Measurements from ENCODE around the gene NAA35.
"Not testable (repeated sequence)": the region's sequence is repeated elsewhere in the genome, so short reads cannot be mapped to it uniquely, and the experiment has no call there.

The NAA35 gene

DNA sequence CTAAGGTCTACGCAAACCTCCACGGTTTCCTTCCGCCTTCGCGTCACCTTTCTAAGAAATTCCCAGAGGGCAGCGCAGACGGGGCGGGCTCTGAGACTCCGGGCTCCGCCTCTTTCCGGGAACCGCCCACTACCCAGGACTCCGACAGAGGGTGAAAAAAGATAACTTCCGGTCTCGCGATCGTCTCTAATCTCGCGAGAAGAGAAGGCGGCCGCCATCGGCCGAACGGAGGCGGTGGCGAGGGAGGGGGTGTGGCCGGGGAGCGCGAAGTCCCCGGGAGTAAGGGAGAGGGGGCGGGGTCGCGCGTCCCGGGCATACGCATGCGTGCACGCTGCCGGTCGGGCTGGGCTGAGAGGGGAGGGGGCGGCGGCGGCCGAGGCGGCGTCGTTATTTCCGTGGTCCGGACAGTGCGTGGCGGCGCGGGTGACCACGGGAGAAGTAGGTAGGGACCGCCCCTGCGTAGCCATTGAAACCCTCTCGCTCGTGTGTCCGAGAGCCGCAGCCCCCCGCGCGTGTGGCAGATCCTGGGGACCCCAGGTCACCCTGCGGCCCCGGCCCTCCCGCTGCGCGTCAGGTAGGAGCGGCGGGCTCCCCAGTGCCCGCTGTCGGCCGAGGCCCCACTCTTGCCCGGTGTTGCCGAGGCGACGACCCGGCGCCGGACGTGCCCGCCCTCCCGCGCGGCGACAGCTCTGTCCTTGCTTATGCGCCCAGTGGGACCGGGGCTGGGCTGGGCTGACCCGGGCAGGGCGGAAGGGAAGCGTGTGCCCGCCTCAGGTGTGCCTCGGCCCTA, at the start of gene NAA35:
Gene NAA35, plus strand, starts transcription at position 315 of the 790 bp plus-strand sequence. CDS start 1,014 bp downstream, outside the sequence.
- peak; percentile 83 to 90 for DNase-seq

DNA sequence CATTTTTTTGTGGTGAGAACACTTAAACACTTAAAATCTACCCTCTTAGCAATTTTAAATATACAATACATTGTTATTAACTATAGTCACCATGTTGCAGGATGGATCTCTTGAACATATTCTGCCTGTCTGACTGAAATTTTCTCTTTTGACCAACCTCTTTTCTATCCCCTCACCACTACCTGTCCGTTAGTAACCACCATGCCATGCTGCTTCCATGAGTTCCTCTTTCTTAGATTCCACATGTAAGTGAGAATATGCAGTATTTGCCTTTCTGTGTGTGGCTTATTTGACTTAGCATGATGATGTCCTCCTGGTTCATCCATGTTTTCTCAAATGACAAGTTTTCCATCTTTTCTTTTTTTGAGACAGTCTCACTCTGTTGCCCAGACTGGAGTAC, 48.5 kb upstream of the NAA35 start:
- DNase-seq, result no peak

DNA sequence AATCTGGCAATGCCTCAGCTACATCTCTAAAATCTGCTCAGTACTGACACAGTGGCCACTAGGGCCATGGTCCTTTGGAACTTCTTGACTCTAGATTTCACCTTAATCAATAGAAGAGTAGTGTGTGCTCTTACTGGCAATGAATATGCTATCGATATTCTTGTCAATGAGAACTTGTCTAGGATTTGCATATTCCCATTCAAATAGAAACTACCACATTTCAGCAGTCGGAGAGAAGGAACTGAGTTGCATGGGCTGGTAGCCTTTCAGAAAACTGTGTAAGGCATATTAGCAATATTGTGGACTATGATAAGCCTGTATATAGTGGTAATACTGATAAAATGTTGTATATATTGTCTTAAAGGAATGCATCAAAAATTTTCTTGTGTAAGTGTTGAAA, 45.3 kb upstream of the NAA35 start:
- DNase-seq, result no peak

DNA sequence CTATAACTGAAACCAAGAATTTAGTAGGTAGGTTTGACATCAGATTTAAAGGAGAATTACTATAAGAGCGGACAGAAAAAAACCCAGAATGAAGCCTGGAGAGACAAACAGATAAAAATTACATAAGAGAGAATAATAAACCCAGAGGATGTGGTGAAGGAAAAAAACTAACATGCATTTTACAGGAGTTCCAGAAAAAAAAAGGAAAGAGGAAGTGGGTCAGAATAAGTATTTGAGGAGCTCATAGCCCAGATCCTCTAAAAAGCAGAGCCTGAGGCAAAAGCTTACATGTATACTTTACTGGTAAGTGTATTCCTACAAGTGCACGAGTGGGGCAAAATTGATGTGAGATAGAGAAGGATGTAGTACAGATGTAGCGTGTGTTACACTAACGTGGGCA, 43.1 kb upstream of the NAA35 start:
- DNase-seq, result no peak

DNA sequence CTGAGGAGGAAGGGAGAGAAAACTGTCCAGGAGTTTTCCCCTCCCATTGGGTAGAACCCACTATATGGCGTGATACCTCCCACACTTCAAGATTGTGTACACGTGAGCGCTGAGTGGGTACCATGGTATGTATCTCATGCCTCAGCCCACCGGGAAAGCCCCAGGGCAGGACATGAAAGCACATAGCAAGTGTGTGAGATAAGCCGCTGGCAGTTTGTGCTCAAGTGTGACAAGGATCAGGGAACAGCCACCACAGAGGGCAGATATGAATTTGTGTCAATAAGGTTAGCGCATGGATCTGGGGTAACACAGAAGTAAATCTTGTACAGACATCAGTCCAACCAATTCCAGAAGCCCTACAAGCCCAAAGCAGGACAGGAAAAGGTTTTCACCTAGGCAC, 42.6 kb upstream of the NAA35 start:
- DNase-seq, result no peak

DNA sequence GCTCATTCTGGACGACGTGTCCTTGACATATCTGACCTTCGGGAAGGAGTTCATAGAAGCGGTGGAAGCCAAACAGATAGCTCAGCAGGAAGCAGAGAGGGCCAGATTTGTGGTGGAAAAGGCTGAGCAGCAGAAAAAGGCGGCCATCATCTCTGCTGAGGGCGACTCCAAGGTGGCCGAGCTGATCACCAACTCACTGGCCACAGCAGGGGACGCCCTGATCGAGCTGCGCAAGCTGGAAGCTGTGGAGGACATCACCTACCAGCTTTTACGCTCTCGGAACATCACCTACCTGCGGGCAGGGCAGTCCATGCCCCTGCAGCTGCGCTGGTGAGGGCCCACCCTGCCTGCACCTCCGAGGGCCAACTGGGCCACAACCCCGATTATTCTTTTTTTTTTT, 41.6 kb upstream of the NAA35 start:
- DNase-seq, result no peak

DNA sequence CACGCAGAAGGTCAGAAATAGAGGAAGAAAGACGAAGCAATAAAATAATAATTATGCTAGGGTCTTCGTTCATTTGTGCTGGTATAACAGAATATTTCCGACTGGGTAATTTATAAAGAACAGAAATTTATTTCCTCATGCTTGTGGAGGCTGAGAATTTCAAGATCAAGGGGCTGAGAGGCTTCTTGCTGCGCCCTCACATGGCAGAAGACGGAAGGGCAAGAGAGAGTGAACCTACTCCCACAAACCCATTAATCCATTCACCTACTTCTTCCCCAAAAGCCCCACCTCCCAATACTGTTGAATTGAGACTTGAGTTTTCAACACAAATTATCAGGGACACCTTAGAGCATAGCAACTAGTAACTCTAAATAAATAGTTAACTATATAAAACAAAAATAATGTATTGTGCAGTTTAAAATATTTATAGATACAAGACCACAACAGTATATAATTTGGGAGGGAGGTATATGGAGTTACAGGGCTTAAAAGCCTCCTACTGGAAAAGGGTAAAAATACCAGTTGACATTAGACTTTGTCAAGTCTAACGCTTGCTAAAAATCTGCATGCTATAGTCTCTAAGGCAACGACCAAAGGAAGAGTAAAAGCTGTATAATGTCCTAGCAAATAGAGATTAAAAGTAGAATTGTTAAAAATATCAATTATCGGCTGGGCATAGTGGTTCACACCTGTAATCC, 40.3 kb upstream of the NAA35 start:
- no peak for DNase-seq

DNA sequence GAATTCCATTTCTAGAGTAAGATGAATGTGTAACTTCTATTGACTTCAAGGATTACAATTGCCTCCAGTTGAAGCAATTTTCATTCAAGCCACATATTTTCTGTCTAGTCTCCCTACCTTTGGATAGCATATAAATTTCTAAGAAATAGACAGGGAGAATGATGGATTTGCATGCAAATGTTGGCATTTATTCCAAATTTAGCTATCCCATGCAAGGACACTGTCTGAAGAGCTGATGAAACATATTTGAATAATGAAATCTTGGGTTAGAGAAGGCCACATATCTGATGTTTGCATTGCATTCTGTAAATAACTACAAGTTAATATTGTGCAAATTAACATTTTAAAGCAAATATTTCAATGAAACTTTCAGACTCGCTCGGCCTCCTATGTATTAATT, 36.0 kb upstream of the NAA35 start:
- DNase-seq, result no peak

DNA sequence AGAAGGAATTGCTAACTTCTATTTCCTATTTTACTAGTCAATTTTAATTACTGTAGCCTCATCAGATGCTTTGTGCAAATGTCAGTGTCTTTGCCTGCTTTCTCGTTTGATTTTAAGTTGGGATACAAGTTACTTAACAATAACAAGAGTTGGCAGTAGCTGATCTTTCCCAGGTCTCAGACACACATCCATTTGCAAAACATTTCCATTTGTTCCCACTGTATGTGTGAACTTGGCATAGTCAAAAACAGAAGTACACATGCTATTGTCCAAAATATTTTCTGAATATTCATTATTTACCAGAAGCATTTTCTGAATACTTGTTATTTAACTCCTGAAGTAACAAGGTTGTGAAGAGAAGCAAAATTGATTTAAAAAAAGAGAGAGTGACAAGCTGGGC, 35.0 kb upstream of the NAA35 start:
- DNase-seq, result no peak

DNA sequence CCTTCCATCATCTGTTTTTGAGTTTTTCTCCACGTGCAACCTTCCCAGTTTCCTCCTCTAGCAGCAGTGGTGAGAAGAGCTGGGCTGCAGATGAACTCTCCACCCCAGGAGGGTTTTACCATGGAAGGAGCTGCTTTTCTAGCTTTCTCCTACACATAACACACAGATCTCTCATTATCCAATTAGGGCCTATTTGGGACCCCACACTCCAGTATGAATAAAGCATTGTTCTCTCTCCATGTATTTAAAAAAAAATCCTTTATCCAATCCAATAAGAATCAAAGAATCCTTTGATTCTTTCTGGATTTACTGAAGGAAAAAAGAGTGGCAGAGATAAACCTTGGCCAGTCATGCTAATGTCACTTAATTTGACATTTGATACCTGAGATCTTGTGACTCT, 31.6 kb upstream of the NAA35 start:
- no peak for DNase-seq

DNA sequence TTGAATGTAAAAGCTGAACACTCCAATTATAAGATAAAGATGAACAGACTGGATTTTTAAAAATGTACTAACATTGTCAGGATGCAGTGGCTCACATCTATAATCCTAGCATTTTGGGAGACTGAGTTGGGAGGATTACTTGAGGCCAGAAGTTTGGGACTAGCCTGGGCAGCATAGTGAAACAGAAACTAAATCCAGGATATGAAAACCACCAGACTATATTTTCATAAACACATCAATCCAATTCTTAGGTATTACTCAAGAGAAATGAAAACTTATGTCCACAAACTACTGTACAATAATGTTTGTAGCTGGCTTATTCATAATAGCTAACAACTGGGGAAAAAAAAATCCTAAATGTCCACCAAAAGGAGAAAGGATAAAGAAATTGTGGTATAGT, 26.8 kb upstream of the NAA35 start:
- DNase-seq, result no peak

DNA sequence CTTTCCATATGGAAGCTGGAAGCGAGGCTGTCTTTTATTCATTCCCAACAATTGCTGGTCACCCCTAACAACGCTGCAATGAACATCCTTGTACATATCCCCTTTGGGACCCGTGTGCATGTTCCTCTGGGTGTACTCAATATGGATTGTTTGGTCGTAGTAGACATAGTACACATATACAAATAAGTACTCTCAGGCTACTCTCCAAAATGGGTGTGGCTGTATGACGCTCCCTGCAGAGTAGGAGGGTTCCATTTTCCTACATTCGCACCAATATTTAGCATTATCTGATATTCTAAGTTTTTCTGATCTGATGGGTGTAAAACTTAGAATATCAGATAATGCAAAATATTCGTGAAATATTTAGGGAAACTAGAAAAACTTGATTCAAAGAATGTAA, 23.2 kb upstream of the NAA35 start:
- no peak for DNase-seq

DNA sequence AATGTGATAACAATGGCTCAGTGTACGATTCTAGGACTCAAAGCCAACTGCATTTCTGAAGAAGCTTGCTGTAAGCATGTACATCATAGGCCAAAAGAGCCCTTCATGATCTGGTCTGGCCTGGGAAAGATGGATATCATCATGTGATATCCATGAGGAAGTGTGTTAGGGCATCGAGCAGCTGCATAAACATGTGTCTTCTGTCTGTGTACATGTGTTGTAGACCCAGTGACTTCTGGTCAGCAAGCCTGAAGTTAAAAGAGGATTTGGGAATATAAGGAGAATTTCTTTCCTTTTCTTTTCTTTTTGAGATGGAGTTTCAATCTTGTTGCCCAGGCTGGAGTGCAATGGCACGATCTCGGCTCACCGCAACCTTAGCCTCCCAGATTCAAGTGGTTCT, 15.5 kb upstream of the NAA35 start:
- no peak for DNase-seq

DNA sequence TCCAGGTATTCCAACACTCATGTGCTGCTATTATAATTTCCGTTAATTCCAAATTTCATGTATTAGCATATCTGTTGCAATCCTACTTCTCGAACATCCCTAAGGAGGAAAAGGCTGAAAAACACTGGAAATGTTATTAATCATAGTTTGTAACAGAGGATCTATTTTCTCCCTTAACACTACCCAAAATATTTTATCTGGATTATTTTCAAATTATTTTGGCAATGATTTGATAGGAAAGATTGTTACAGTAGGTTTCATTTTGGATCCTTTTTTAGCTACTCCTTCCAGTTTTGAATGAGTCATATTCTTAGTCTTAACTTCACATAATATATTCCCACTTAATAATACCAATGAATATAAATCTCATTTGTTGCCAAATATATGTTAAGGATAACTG, 13.9 kb upstream of the NAA35 start:
- no peak for DNase-seq

DNA sequence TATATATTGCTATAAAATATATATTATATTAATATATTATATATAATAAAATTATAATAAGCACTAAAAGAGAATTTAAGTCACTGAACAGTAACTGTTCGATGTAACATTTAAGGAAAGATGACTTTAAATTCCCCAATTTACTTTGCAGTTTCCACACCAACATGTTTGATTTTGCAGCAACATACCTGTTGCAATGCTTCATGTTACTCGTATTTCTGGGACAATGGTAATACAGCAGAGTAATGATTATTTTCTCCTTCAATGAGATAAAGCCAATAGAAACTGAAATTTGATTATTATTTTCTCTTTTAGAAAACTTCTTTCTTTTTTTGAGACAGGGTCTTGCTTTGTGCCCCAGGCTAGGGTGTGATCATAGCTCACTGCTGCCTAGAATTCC, 9.5 kb upstream of the NAA35 start:
- DNase-seq, result no peak

DNA sequence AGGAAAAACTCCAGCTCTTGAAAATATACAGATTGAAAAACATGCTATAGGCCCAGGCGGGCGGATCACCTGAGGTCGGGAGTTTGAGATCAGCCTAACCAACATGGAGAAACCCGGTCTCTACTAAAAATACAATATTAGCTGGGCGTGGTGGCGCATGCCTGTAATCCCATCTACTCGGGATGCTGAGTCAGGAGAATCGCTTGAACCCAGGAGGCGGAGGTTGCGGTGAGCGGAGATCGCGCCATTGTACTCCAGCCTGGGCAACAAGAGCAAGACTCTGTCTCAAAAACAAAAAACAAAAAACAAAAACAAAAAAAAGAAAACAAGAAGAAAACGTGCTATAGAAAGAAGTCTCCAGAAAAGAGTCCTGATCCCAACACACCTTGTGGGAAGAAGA, 5.0 kb upstream of the NAA35 start:
- DNase-seq, result not testable (repeated sequence)

DNA sequence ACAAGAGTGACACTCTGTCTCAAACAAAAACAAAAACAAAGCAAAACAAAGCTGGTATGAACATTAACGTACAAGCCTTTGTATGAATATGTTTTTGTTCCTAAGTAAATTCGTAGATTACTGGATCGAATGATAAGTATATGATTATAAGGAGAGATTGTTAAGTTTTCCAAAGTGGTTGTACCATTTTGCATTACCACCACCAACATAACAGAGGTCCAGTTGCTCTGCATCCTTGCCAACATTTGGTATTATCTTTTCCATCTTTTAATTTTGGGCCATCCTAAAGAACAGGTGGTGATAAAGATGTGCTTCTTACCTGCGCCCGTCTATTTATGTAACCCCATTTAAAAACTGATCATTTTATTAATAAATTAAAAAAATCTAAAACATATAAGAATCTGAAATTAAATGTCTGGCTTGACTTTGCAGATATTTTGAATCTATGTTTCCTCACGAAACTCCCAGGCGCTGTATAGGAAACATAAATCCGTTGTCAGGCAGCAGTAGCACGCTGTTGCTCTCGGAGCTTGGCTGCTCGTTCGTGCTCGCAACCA, 593 bp upstream of the NAA35 start:
- no peak for DNase-seq

DNA sequence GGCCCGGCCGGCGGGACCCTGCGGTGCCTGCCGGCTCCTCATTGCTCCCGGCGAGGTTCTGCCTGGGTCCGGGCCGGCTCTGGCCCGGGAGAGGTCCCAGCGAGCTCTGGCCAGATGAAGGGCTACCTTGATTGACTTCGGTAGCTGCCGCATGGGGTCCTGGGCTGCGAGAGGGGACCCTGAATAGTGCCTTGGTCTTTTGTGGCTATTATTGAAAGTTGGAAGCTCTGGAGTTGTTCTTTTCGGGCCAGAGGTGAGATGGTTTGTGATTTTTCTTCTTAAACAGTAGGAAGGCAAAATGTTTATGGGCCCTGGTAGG, 635 bp downstream of the NAA35 start:
- DNase-seq, result no peak

DNA sequence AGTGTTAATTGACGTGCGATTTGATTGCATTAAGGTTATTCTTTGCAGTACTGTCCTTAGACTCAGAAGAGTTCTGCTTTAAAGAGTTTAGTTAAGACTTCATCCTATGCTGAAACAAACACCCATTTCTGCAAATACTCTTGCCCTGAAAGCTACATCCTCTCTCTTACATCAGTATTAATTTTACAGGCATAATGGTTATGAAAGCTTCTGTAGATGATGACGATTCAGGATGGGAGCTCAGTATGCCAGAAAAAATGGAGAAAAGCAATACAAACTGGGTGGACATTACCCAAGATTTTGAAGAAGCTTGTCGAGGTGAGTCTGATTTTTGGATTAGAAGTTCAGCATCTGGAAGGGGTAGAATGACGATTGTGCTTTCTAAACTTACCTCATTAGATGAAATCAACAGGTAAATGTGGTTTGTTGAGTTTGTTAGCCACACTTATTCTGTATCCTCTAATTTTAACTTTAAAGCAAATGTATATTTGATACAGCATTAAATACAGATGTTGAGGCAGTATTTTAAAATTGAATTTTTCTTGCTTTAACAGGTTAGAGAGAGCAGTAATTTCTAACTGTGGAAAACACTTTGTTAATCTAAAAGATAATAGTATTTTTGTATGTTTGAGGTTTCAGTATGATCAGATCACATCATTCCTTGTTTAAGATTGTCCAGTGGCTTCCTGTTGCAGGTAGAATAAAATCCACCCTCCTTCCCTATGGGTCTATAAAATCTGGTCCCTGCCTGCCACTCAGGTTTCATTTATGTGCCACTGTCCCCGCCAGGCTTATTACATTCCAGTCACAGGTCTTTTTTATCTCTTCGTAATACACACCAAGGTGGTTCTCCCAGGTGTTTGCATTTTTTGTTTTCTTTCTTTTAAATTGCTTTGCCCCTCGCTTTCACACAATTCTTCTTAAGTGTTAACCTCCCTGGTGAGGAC, 1.3 kb downstream of the NAA35 start:
- DNase-seq, result no peak

DNA sequence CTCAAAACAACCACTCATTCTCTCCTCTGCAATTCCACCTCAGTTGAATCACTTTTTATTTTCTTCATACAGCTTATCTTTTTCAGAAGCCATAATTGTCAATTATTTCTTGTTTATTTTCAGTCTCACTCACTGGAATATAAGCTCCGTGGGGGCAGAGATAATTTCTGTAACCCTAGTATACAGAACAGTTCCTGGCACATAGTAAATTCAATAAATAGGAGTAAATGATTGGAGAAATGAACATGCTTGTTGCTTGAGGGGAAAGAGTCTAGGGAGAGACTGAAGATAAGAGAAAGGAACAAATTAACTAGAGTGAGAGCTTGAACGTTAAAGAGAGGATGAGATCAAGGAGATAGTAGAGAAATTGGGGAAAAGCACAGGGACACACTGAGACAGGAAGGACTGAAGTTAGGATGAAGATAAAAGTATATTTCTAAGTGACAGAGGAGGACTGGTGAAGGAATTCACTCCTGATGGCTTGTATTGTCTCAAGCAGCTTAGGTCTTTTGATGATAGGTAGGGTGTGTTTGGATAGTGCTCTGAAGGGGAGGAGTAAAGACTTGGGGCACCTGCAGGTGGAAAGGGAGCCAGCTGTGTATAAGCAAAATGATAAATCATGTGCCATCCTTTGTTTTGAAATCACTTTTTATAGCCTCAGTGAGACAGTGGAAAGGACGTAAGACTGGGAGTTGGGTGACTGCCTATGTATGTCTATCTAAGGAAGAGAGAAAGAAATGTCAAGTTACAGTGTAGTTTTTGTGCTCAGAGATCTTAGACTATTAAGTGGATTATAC, 2.2 kb downstream of the NAA35 start:
- no peak for DNase-seq

DNA sequence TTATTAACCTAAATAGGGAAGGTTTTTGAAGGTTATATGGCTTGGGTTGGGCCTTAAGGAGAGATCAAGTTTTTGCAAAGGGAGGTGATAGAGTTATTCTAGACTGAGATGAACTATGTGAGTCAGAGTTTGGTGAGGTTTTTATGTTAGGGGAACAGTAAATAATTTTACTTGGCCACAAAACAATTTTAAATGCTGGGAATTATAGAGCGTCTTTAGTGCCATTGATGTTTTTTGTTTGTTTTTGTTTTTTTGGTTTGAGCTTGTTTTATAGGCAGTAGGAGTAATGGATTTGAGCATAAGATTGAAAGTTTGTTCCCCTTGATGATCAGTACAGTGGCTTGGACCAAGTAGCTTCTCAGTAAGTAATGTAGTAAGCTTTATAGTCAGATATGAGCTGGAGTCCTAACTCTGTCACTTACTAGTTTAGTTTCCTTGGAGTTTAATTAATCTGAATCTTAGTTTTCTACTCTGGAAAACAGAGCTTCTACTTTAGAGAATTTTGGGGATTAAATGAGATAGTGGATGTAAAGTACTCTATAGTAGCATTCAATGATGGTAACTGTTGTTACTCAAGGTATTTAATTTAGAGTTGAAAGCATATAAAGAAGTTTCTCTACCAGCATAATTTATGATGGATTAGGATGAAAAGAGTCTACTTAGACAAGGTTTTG, 2.9 kb downstream of the NAA35 start:
- DNase-seq, result no peak

DNA sequence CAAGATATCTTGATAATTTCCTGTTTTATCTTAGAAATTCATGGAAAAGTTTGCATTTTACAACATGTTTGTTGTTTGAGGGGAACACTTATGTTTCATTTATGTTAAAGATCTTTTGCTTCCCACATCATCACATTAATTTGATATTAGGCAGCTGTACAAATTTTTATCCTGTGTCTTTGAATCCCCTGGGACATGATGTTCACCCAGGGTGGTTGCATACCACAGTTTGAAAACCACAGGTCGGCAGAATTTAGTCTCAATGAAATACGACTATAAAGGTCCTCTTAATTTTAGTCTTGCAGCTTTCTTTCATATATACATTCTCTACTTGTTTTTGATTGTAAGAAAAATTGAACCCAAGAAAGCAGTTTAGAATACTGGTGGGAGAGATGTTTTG, 3.7 kb downstream of the NAA35 start:
- DNase-seq, result no peak
